Liver (tissue), 9 donors: ENCODE measurements around the gene TRIM67. TPM values are rescaled to one million over a fixed set of nuclear protein-coding genes. Genes with fewer than 3 reads are reported as not detected.

Experiments
- DNase-seq: peaks from one replicate; pipeline ENCODE4 v3.0.0-alpha.2; 2017; ENCODE audit warnings: low spot score
- H3K27ac ChIP-seq, 2 donors: one replicate each; pipeline ENCODE4 v1.7.0; 2013; ENCODE audit warnings: inconsistent platforms in 2 of 2, low read length in 2 of 2, control low read depth in 1 of 2, low read depth in 1 of 2, mild to moderate bottlenecking in 1 of 2
- H3K27me3 ChIP-seq, 4 donors: one replicate each; pipeline versions ENCODE4 v1.6.1 to v1.7.0; 2013; ENCODE audit warnings: low read length in 3 of 4, inconsistent platforms in 1 of 4, mild to moderate bottlenecking in 1 of 4, moderate library complexity in 1 of 4; ENCODE audit not compliant: control insufficient read depth in 4 of 4, insufficient read depth in 4 of 4
- H3K36me3 ChIP-seq, 4 donors: one replicate each; pipeline versions ENCODE4 v1.6.1 to v1.7.0; 2013; ENCODE audit warnings: low read length in 3 of 4, mild to moderate bottlenecking in 3 of 4, low read depth in 1 of 4, moderate library complexity in 1 of 4; ENCODE audit not compliant: control insufficient read depth in 4 of 4, insufficient read depth in 3 of 4
- H3K4me1 ChIP-seq, 4 donors: one replicate each; pipeline versions ENCODE4 v1.6.1 to v1.7.0; 2013; ENCODE audit warnings: low read length in 3 of 4, mild to moderate bottlenecking in 3 of 4, moderate library complexity in 1 of 4; ENCODE audit not compliant: control insufficient read depth in 4 of 4, insufficient read depth in 4 of 4
- H3K4me3 ChIP-seq, 3 donors: one replicate each; pipeline versions ENCODE4 v1.6.1 to v1.7.0; 2013; ENCODE audit warnings: low read length in 3 of 3, control low read depth in 1 of 3, low read depth in 1 of 3, mild to moderate bottlenecking in 1 of 3
- H3K9ac ChIP-seq, 2 donors: one replicate each; pipeline ENCODE4 v1.7.0; 2013; ENCODE audit warnings: low read length in 2 of 2, mild to moderate bottlenecking in 2 of 2, moderate library complexity in 2 of 2, control low read depth in 1 of 2, low read depth in 1 of 2
- H3K9me3 ChIP-seq, 4 donors: one replicate each; pipeline versions ENCODE4 v1.6.1 to v1.7.0; 2013; ENCODE audit warnings: low read length in 3 of 4; ENCODE audit not compliant: control insufficient read depth in 4 of 4
- ATF3 ChIP-seq: IDR thresholded peaks from 2 replicates; pipeline ENCODE4 v1.6.1; 2016; ENCODE audit warnings: antibody characterized with exemption
- EGR1 ChIP-seq, 2 donors: IDR thresholded peaks; 2 replicates each; pipeline ENCODE4 v1.6.1; 2016 to 2018; ENCODE audit warnings: antibody characterized with exemption in 2 of 2, low read depth in 2 of 2
- FOXA1 ChIP-seq: IDR thresholded peaks from 2 replicates; pipeline ENCODE4 v1.6.1; 2016; ENCODE audit warnings: antibody characterized with exemption
- FOXA2 ChIP-seq: IDR thresholded peaks from 2 replicates; pipeline ENCODE4 v1.6.1; 2016; ENCODE audit warnings: antibody characterized with exemption
- GABPA ChIP-seq, 2 donors: IDR thresholded peaks in 1 of 2; conservative IDR thresholded peaks in 1 of 2; 2 replicates each; pipeline ENCODE4 v1.6.1; 2016; ENCODE audit warnings: antibody characterized with exemption in 2 of 2, mild to moderate bottlenecking in 1 of 2, moderate library complexity in 1 of 2
- HNF4A ChIP-seq, 2 donors: conservative IDR thresholded peaks; 2 replicates each; pipeline ENCODE4 v1.6.1; 2016; ENCODE audit warnings: antibody characterized with exemption in 2 of 2, mild to moderate bottlenecking in 2 of 2
- HNF4G ChIP-seq: IDR thresholded peaks from 2 replicates; pipeline ENCODE4 v1.6.1; 2016; ENCODE audit warnings: antibody characterized with exemption
- JUND ChIP-seq, 2 donors: IDR thresholded peaks; 2 replicates each; pipeline ENCODE4 v1.6.1; 2016; ENCODE audit warnings: antibody characterized with exemption in 2 of 2
- MAX ChIP-seq: IDR thresholded peaks from 2 replicates; pipeline ENCODE4 v1.6.1; 2016; ENCODE audit warnings: antibody characterized with exemption
- NR2F2 ChIP-seq: IDR thresholded peaks from 2 replicates; pipeline ENCODE4 v1.6.1; 2016; ENCODE audit warnings: antibody characterized with exemption
- RAD21 ChIP-seq, 2 donors: IDR thresholded peaks; 2 replicates each; pipeline ENCODE4 v1.6.1; 2016; ENCODE audit warnings: antibody characterized with exemption in 2 of 2, mild to moderate bottlenecking in 2 of 2
- REST ChIP-seq: IDR thresholded peaks from 2 replicates; pipeline ENCODE4 v1.6.1; 2016; ENCODE audit warnings: antibody characterized with exemption, mild to moderate bottlenecking
- RXRA ChIP-seq, 2 donors: IDR thresholded peaks; 2 replicates each; pipeline ENCODE4 v1.6.1; 2017 to 2018; ENCODE audit warnings: antibody characterized with exemption in 2 of 2, mild to moderate bottlenecking in 1 of 2
- SP1 ChIP-seq: IDR thresholded peaks from 2 replicates; pipeline ENCODE4 v1.6.1; 2018; ENCODE audit warnings: antibody characterized with exemption, mild to moderate bottlenecking
- TAF1 ChIP-seq: conservative IDR thresholded peaks from 2 replicates; pipeline ENCODE4 v1.6.1; 2016; ENCODE audit warnings: antibody characterized with exemption, mild to moderate bottlenecking
- YY1 ChIP-seq: IDR thresholded peaks from 2 replicates; pipeline ENCODE4 v1.6.1; 2016; ENCODE audit warnings: antibody characterized with exemption, mild to moderate bottlenecking
- WGBS: extraction: QIAGEN DNeasy Blood & Tissue Kit; methylation state at CpG from one replicate; pipeline ENCODE4 v1.1.7; 2013; 5-methylcytosine and 5-hydroxymethylcytosine counted together
- polyA plus RNA-seq, 2 donors: library from polyadenylated mRNA; stranded (reverse) in 1 of 2; unstranded in 1 of 2; fragments of 200-250 nt in 1 of 2; fragments of >200 nt in 1 of 2; fragmentation: Nextera tagmentation in 1 of 2; extraction: Ambion mirVana in 1 of 2; gene quantifications; one replicate each; pipeline versions ENCODE4 v1.2.1 to v1.2.3, GENCODE V29; 2013 to 2015
- total RNA-seq, 2 donors: library from RNA; depleted of rRNA; stranded (reverse); fragments of >200 nt; gene quantifications; one replicate each; pipeline ENCODE4 v1.2.3, GENCODE V29; 2014
- TF ChIP-seq, protein P1 (sequence below): fragments of 150-350 bp; IDR thresholded peaks from 2 replicates; pipeline ENCODE4 v1.5.1; 2017; ENCODE audit warnings: improper control_type of control experiment, low read depth, low read length; ENCODE audit not compliant: missing input control
- TF ChIP-seq, protein P2 (sequence below): IDR thresholded peaks from 2 replicates; pipeline ENCODE4 v1.6.1; 2016; ENCODE audit warnings: antibody characterized with exemption
- donor health status: healthy.
- donor health status: healthy.
- donor health status: healthy.
- donor health status: healthy.
- donor health status: healthy.

TRIM67 gene
- total and polyA plus RNA-seq, 4 donors, result under 0.01 to 0.05 TPM; not detected in 2

- WGBS, result under 1% methylated on average over 51 of the region's 51 CpGs
- DNase-seq, result peak; percentile 92
- no peaks in the 10 kb centered on the region for H3K27me3 ChIP-seq
- H3K9ac ChIP-seq, result peak within 1 kb of the TSS; percentile 93 to 97
- H3K4me1 ChIP-seq, result peaks cover 3 to 63% (median 55%) of the 10 kb centered on the region in 4 donors
- no peaks in the 10 kb centered on the region for H3K9me3 ChIP-seq
- TF ChIP-seq MAX (peak; percentile 23), ATF3 (no peak), REST (peak; percentile 71), YY1 (peak; percentile 98), HNF4G (no peak), RXRA (IDR thresholded peaks at IDR 0.05) (no peak), HNF4A (conservative IDR thresholded peaks at IDR 0.05) (peak in 1 of 2 donors; percentile 17), RAD21 (IDR thresholded peaks at IDR 0.05) (no peak), GABPA (IDR thresholded peaks at IDR 0.05 in 1 of 2, conservative IDR thresholded peaks at IDR 0.05 in 1 of 2) (peak in 1 of 2 donors; percentile 78), FOXA1 (no peak), JUND (IDR thresholded peaks at IDR 0.05) (no peak), TAF1 (peak; percentile 59), NR2F2 (no peak), EGR1 (IDR thresholded peaks at IDR 0.05; ENCODE audit: low read depth in 2 of 2) (peak; percentile 63 to 90), SP1 (peak; percentile 21), FOXA2 (no peak)
- TF ChIP-seq, protein P1, sequence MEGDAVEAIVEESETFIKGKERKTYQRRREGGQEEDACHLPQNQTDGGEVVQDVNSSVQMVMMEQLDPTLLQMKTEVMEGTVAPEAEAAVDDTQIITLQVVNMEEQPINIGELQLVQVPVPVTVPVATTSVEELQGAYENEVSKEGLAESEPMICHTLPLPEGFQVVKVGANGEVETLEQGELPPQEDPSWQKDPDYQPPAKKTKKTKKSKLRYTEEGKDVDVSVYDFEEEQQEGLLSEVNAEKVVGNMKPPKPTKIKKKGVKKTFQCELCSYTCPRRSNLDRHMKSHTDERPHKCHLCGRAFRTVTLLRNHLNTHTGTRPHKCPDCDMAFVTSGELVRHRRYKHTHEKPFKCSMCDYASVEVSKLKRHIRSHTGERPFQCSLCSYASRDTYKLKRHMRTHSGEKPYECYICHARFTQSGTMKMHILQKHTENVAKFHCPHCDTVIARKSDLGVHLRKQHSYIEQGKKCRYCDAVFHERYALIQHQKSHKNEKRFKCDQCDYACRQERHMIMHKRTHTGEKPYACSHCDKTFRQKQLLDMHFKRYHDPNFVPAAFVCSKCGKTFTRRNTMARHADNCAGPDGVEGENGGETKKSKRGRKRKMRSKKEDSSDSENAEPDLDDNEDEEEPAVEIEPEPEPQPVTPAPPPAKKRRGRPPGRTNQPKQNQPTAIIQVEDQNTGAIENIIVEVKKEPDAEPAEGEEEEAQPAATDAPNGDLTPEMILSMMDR, result no peak
- TF ChIP-seq, protein P2, sequence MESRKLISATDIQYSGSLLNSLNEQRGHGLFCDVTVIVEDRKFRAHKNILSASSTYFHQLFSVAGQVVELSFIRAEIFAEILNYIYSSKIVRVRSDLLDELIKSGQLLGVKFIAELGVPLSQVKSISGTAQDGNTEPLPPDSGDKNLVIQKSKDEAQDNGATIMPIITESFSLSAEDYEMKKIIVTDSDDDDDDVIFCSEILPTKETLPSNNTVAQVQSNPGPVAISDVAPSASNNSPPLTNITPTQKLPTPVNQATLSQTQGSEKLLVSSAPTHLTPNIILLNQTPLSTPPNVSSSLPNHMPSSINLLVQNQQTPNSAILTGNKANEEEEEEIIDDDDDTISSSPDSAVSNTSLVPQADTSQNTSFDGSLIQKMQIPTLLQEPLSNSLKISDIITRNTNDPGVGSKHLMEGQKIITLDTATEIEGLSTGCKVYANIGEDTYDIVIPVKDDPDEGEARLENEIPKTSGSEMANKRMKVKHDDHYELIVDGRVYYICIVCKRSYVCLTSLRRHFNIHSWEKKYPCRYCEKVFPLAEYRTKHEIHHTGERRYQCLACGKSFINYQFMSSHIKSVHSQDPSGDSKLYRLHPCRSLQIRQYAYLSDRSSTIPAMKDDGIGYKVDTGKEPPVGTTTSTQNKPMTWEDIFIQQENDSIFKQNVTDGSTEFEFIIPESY, result peak; percentile 56
- H3K27ac ChIP-seq, result peak within 1 kb of the TSS; percentile 67 to 73
- peaks cover 0 to 16% (median 2%) of the 10 kb centered on the region in 4 donors for H3K36me3 ChIP-seq
- H3K4me3 ChIP-seq, result peak within 1 kb of the TSS; percentile 57 to 96 (median 84)
Measured at GRCh38 chr1:231240883-231241735, 79.3 kb downstream of the TRIM67 start, which contains the start of gene GNPAT. GNPAT (plus strand) TSS chr1:231241212; CDS start chr1:231241379, 167 bp downstream.
